Mammary epithelial cell (primary cell): Measurements from ENCODE around the gene S100A7A.

Source experiments
- CTCF ChIP-seq, 2 donors: IDR thresholded peaks in 1 of 2; conservative IDR thresholded peaks in 1 of 2; 2 replicates each; pipeline ENCODE4 v1.5.1; 2011 to 2012; ENCODE audit warnings: inconsistent platforms in 2 of 2, low read length in 2 of 2, mild to moderate bottlenecking in 2 of 2, control low read depth in 1 of 2, low read depth in 1 of 2; ENCODE audit not compliant: insufficient read depth in 1 of 2; ENCODE audit errors: extremely low read depth in 1 of 2
- EZH2 ChIP-seq: IDR thresholded peaks from 2 replicates; pipeline ENCODE4 v1.6.1; 2012; ENCODE audit warnings: low read length, inconsistent platforms, borderline replicate concordance

- TF ChIP-seq CTCF (conservative IDR thresholded peaks at IDR 0.05 in 1 of 2, IDR thresholded peaks at IDR 0.05 in 1 of 2; ENCODE audit: extremely low read depth in 1 of 2, insufficient read depth in 1 of 2, low read depth in 1 of 2, low read length in 2 of 2) (no peak), EZH2 (no peak)
Observed at GRCh38 chr1:153379591-153379990, 36.7 kb upstream of the S100A7A start.
